Activated CD4-positive, alpha-beta T cell treated with anti-CD3 and anti-CD28 coated beads, Interleukin-2, amount 50 U/mL, for 1 hour (primary cell): ENCODE data around the gene HTN3.
"Not testable (repeated sequence)": the region's sequence is repeated elsewhere in the genome, so short reads cannot be mapped to it uniquely, and the experiment has no call there.

Experiments used
- DNase-seq: peaks from one replicate; pipeline ENCODE4 v3.0.0-alpha.2; 2020

HTN3 gene

GRCh38 chr4:70028159-70028558 is at the start of gene HTN3:
Gene HTN3, plus strand, starts transcription at chr4:70028459. Its CDS starts 2,282 bp downstream, at chr4:70030741.
- DNase-seq, result not testable (repeated sequence)

GRCh38 chr4:69984030-69984443 is 44.2 kb upstream of the HTN3 start:
- no peak for DNase-seq

DNA sequence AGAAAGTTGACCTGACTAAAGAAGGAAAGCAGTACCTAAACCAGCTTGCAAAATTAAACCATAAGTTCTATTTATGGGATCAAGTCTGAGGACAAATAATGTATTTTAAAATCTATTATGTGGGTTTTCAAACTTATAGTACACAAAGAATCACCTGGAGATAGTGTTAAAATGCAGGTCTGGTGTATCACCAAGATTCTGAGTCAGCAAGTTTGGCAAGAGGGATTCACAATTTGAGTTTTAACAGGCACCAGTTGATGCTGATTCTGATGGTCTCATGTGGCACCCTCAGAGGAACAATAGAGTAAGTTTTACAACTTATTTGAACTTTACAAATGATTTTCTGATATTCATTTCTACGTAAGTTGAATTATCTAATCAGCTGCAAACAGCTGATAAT is 41.6 kb upstream of the HTN3 start:
- DNase-seq, result no peak

DNA sequence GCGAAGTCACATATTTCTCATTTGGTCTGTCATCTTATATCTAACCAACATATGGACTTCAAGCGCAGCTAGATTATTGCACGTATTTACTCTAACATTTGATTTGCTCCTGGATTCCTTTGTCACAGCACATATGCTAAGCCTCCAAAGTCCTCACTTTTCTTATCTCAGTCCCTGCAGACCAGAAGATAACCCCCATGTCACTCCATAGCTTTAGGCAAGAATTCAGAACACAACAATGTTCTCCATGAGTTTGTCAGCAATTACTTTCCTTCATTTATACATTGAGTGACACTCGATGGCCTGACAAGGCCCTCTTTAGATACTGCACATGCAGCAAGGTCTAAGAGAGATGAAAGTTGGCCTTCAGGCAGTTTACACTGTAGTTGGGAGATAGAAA is 37.2 kb upstream of the HTN3 start:
- no peak for DNase-seq

DNA sequence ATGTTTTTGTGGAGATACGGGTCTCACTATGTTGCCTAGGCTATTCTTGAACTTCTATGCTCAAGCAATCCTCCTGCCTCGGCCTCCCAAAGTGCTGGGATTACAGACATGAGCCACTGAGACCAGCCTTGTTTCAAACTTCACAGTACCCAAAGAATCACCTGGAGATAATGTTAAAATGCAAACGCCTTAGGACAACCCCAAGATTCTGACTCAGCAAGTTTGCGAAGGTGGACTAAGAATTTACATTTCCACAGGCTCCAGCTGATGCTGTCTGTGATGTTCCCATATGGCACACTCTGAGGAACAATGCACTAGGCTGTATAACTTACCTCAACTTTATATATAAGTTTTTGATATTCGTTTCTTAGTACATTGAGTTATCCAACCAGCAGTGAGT is 33.5 kb upstream of the HTN3 start:
- DNase-seq, result no peak

- DNase-seq, result no peak
Measured at GRCh38 chr4:69995526-69996016, 32.7 kb upstream of the HTN3 start, which contains the start of gene STATH. Gene STATH, plus strand, starts transcription at chr4:69995966. Its CDS starts 2,472 bp downstream, at chr4:69998438.

DNA sequence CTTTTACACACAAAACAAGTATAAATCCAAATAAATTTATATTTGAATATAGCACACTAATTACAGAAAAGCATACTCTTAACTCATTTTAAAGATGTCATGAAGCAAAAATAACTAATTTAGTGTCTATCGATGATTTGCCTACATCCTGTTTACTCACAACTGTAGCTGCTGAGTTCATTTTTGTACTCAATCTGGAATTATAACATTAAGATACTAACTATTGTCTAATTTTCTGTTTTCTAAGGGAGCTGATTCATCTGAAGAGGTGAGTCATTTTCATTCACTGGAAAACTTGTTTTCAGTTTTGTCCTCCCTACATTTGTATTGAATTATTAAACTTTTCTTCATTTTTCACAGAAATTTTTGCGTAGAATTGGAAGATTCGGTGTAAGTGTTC is 28.8 kb upstream of the HTN3 start:
- DNase-seq, result no peak

DNA sequence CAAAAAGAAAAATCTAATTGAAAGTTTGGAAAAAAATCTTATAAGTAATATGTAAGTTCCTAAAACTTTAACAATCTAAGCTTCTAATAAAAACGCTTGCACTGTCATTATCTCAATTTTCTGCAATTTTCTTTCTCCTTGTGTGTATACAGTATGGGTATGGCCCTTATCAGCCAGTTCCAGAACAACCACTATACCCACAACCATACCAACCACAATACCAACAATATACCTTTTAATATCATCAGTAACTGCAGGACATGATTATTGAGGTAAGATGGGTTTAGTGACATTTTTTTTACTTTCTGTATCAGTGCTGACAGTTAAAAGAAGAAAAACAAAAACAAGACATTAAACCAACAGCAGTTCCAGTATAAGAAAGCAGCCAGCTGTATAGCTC is 27.5 kb upstream of the HTN3 start:
- no peak for DNase-seq

DNA sequence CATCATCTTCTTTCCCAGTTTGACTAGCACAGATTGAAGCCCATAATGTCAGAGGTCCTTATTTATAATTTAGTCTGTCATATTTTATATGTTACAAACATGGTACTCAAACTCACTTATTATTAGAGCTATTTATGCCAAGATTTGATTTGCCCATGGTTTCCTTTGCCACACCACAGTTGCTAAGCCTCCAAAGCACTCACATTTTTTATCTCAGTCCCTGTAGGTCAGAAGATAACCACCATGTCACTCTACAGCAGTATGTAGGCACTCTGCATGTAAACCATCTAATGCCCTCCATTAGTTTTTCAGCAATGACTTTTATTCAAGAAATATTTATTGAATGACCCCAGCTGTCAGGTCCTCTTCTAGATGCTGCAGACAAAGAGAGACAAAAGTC is 25.8 kb upstream of the HTN3 start:
- DNase-seq, result no peak

DNA sequence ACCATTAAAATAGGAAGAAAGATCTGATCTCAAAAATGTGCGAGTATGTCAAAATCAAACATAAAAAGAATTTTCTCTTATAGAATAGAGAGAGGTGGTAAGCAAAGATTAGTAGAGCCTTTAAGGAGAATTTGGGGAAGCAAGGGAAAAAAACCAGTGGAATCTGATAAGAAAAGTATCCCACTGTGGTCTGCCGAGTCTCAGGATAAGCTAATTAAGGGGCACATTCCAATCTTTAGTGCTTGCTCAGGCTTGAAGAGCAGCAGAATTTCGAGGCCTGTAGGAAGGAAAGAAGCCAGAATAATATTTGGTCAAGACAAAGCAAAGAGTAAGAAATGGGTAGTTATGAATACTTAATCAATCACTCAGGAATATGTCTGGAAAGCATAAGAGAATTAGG is 19.5 kb upstream of the HTN3 start:
- no peak for DNase-seq

- DNase-seq, result not testable (repeated sequence)
Measured at GRCh38 chr4:70019006-70019405, 9.3 kb upstream of the HTN3 start.

DNA sequence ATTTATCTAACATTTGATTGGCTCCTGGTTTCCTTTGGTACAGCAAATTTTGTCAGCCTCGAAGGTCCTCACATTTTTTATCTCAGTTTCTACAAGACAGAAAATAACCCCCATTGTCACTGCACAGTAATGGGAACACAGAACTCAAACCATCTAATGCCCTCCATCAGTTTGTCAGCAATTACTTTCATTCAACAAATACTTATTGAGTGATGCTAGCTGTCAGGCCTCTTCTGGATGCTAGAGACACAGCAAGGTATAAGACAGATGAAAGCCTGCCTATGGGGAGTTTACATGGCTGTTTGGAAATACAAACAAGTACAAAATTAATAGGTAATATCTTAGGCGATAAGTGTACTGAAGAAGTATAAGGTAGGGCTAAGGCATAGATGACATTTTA is 5.0 kb upstream of the HTN3 start:
- DNase-seq, result no peak

GRCh38 chr4:70027011-70027410 is 1.2 kb upstream of the HTN3 start:
- no peak for DNase-seq

DNA sequence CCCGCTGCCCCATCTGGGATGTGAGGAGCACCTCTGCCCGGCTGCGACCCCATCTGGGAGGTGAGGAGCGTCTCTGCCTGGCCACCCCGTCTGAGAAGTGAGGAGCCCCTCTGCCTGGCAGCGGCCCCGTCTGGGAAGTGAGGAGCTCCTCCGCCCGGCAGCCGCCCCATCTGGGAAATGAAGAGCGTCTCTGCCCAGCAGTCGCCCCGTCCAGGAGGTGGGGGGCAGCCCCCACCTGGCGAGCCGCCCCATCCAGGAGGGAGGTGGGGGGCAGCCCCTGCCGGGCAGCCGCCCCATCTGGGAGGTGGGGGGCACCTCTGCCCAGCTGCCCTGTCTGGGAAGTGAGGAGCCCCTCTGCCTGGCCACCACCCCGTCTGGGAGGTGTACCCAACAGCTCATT is 9.3 kb downstream of the HTN3 start:
- DNase-seq, result not testable (repeated sequence)

DNA sequence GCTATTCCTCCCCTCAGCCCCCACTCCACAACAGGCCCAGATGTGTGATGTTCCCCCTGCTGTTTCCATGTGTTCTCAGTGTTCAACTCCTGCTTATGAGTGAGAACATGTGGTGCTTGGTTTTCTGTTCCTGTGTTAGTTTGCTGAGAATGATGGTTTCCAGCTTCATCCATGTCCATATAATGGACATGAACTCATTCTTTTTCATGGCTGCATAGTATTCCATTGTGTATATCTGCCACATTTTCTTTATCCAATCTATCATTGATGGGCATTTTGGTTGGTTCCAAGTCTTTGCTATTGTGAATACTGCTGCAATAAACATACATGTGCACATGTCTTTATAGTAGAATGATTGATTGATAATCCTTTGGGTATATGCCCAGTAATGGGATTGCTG is 11.7 kb downstream of the HTN3 start:
- not testable (repeated sequence) for DNase-seq

DNA sequence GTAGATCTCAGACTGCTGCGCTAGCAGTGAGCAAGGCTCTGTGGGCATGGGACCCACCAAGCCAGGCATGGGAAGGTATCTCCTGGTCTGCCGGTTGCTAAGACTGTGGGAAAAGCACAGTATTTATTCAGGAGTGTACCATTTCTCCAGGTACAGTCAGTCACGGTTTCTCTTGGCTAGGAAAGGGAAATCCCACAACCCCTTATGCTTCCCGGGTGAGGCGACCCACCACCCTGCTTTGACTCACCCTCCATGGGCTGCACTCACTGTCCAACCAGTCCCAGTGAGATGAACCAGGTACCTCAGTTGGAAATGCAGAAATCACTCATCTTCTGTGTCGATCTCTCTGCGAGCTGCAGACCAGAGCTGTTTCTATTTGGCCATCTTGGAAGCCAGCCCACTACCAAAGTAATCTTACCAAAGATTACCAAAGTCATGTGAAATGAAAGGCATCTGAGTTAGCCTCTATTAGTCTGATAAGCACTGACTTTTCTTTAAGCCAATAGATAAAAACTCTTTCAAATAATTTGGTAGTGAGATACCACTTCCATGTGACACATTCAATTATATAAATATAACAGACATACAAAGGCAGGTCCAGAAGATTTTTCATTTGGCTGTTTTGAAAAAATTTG is 13.5 kb downstream of the HTN3 start:
- no peak for DNase-seq

DNA sequence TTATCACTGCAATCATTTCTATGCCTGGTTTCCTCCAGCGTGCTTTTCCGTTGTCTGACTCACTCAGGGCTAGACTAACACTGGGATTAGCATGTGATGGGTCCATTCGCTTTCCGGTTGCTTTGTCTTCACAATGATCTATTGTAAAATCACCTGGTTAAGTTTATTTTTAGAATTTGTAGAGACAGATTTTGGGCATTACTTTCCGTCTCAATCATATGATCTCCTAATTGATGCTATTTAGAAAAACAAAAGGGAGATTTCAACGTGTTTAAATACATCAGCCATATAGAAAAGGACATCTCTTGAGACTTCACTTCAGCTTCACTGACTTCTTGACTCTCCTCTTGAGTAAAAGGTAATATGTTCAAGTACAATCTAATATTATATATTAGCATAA is 21.9 kb downstream of the HTN3 start, which contains the start of gene HTN1:
TSS of gene HTN1 (plus strand) at position 301 of the 400 bp plus-strand sequence. CDS start 2,639 bp downstream, outside the sequence.
- not testable (repeated sequence) for DNase-seq

DNA sequence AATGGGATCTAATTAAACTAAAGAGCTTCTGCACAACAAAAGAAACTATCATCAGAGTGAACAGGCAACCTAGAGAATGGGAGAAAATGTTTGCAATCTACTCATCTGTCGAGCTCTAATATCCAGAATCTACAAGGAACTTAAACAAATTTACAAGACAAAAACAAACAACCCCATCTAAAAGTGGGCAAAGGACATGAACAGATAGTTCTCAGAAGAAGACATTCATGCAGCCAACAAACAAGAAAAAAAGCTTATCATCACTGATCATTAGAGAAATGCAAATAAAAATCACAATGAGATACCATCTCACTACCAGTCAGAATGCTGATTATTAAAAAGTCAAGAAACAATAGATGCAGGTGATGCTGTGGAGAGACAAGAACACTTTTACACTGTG is 28.3 kb downstream of the HTN3 start:
- not testable (repeated sequence) for DNase-seq

GRCh38 chr4:70057651-70058050 is 29.4 kb downstream of the HTN3 start:
- no peak for DNase-seq

- no peak for DNase-seq
Measured at GRCh38 chr4:70059149-70059548, 30.9 kb downstream of the HTN3 start.

DNA sequence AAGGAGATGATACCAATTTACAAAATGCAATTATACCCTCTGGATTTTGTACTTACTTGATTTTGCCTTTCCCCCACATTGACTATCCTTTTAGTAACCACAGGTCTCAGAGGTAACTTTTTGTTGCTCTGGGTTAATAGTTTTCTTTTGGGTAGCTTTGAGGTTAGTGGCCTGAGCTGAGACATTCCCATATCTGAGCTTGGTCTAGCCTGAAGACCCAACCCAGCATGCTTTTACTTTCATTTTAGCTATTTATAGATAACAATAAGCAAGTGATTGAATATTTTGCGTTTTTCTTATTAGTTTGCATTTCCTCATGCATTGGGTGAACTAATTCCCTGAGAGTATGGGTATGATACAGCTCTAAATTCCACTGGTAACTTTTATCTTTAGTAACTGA is 33.7 kb downstream of the HTN3 start:
- DNase-seq, result no peak

DNA sequence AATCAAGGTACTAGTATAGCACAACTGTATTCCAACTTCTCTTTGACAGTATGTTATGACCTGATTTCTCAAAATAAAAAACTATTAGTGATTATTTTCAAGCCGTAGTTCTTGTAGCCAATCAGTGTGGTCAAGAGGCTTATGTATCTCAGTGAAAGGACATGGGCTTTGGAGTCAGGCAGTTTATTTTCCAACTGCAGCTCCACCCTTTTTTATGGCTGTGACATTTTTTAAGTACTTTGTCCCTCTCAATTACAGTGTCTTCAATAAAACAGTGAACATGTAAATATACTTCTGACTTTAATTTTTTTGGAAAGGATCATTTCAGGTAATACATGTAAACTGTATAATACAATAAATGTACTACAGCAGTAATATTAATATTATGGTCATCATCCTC is 51.9 kb downstream of the HTN3 start:
- DNase-seq, result no peak
